GM19397 (cell line): ENCODE data around the gene TRIM43.
"Not testable (repeated sequence)": the region's sequence is repeated elsewhere in the genome, so short reads cannot be mapped to it uniquely, and the experiment has no call there.

Experiments
- ATAC-seq: cut with Tn5 transposase; IDR thresholded peaks from one replicate; pipeline ENCODE4 v1.9.1; 2021; ENCODE audit warnings: mild to moderate bottlenecking, moderate library complexity; ENCODE audit not compliant: unreplicated experiment

The TRIM43 gene

DNA sequence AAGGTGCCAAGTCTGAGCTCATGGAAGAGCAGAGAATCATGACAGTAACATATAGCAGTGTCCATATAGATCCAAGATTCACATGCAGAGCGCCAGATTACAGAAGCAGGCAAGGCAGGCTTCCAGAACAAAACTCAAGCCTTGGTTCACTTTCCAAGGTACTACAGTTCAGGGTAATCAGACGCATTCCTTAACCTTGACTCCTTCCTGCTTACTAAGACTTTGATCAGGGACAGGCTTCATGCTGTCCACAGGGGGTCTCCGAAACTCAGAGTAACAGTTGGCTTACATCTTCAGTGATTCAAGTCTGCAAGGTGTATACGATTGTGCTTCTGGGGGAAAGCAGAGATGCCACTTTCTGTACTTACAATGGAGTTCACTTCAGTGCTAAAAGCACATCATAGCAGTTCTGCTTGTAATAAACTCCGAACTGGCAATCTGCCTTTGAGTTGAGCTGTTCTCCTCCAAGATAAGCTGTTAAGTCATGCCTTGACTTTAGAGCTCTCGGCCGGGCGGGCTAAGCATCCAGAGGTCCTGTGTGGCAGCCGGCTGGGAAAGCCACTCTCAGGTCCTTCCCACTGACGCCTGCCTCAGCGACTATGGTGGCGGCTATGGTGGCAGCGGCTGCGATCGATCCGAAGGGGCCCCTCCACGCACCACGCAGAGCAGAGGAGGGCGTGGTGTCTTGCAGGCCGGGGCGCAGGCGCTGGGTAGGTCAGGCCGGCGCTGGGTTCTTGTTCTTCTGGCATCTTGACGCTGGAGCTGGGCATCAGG, 48.9 kb downstream of the TRIM43 start:
- ATAC-seq = not testable (repeated sequence)

DNA sequence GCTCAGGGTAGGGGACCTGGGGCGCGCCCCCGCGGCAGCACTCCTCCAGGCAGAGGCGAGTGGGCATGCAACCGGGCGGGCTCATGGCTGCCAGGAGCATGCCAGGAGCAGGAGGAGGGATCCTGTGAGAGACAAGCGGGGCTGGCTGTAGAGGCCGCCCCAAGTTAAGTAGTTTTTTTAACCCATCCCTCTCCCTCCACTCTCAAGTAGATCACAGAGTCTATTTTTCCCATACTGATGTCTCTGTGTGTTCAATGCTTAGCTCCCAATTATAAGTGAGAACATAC, 49.4 kb downstream of the TRIM43 start:
- not testable (repeated sequence) for ATAC-seq

DNA sequence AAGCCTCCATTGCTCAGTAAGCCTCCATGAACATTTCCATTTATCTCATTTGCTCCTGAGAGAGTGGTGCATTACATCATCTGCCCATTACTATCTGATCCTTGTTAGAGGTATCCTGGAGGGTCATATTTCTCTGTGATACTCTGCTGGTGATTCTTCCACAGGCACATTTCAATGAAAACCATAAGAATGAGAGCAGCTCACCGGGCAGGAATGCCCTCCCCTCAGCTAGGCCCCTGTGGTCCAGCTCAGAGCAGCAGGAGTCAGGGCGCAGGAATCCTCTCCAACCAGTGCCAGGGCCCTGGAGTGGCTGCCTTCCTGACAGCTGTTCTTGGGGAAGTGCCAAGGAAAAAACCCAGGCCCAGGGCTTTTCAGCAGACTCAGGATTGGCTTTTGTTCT, 50.0 kb downstream of the TRIM43 start:
- not testable (repeated sequence) for ATAC-seq

- not testable (repeated sequence) for ATAC-seq
Measured at GRCh38 chr2:95642360-95642759, 50.6 kb downstream of the TRIM43 start.

DNA sequence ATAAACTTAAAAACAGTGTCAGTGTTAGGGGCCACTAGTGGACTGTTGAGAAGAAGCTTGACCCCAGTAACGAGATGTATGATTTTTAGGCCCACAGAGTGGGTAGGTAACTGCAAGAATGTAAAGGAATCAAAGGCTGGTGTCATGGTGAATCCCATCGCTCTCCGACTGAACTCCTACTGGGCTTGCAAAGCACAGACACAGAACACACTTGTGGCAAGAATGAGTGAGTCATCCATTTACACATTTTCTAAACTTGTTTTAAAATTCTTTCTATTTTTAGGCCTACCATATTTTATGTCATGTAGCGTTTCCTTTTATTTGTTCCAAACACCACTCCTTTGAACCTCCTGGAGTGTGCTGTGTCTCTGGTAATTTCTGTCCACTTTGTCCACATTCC, 51.1 kb downstream of the TRIM43 start:
- ATAC-seq = not testable (repeated sequence)

DNA sequence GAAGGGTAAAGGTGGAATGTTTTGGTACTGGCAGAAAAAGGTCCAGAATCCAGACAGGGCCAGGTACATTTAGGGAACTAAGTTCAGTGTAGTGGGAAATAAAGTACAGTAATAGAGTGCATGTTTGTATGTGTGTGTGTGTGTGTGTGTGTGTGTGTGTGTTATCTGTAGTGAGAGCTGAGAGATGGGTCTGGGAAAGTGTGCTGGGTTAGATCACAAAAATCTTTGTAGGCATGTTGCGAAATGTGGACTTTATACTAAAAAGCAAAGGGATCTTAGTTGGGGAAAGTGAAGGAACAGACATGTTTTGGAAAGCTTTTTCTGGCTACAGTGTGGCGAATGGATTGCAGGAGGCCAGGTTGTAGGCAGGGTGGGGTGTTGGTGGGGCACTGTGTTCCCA, 53.5 kb downstream of the TRIM43 start:
- ATAC-seq = not testable (repeated sequence)

GRCh38 chr2:95646274-95646994, 54.6 kb downstream of the TRIM43 start:
- not testable (repeated sequence) for ATAC-seq

DNA sequence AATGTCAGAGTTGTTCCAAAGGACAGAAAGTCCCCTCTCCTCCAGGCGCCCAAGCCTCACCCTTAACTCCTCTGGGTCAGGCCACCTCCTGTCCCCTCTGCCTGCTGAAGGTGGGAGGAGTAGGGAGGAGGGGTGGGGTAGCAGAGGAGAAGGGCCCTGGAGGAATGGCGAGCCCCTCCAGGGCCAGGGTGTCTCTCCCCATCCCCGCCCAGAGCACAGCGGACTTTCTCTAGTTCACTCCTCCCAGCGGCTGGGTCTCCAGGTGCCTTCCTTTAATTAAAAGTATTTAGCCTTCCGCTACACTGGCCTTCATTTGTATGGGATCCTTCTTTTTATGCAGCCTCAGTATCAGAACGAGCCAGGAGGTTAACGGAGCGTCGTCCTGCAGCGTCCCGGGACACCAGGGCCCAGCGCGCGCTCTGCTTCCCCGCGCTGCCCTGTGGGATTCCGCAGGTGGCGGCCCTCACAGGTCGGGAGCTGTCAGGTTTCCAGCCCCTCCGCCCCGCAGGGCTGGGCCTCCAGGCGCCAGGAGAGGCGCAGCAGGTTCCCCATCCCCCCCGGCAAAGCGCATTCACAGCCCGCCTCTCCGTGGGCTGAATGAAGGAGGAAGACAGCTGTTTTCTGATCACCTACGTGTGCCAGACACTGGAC, 57.2 kb downstream of the TRIM43 start:
- not testable (repeated sequence) for ATAC-seq
